ENCODE results near the gene CCDC110.
"Not testable (repeated sequence)": the region's sequence is repeated elsewhere in the genome, so short reads cannot be mapped to it uniquely, and the experiment has no call there.

The CCDC110 gene

DNA sequence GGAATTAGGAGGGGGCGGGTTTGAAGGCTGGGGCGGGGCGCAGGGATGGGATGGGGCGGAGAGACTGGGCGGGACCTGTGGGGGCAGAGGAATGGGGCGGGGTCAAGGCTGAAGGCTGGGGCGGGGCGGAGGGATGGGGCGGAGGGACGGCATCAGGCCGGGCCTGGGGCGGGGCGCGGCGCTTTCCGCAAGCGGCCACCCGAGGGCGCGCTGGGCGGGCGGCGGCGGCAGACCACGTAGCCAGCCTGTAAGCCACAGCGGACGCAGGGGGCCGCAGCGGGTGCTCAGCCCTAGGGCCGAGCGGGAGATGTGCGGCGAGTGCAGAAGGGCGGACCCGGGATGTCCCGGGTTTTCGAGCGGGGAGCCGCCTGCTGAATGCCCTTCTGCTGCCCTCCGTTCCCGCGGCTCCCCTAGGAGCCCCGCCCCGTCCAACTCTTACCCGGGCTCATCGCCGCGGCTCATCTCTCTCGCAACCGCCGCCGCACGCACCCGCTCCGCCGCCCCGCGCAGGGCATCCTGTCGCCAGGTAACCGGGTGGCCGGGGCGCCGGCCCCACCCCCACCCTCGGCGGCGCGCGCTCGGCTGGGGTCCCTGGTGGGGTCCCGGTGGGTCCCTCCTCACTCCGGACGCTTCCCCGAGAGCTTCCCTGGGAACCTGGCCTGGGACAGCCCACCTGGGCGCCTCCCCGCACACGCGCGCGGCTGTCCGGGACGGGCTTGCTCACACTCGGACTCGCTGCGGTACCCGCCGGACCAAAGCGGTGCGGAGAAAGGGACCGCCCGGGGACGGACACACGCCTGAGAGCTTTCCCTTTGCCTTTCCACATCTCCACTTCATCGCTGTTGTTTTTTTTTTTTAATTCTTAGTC lies at the start of gene CCDC110:
Gene CCDC110 (minus strand): TSS at position 499 of the 868 bp plus-strand sequence. CDS start 50 bp downstream, at position 449.
- peak; percentile 99 for DNase-seq (ENCODE audit: low spot score)

DNA sequence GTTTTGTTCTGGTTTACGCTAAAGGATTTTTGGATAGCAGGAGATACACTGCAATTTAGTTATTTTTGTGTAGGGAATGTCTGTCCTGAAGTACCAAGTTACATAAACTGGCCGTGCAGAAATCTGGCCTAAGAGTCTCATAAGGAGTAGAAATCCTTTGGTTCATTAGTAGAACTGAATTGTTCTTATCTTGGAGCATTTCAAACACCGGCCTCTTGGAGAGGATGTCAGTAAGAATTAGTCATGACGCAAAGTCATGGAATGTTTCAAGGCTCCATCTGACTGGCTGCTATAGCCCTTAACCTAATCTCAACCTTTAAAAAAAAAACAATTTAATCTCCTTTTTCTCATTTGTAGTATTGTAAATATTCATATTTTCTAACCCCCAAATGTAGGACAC lies 48.6 kb upstream of the CCDC110 start:
- DNase-seq (ENCODE audit: low spot score), result no peak

DNA sequence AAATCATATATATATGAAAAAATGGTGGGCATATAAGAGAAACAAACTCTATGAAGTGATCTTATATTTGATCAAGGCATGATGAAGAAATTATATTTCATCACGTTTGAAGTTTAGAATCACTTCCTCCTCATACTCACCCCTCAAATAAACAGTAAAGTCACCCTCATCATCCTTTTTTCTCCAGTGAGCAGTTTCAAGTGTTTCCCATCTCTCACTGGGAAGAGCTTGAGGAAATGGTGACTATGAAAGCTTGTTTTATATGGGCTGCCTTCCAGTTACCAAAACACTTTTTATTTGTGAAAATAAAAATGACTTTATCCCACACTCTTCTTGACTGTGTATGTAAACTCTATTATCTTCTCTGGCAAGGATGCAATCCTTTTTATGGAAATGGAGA lies 47.0 kb upstream of the CCDC110 start:
- DNase-seq (ENCODE audit: low spot score), result no peak

DNA sequence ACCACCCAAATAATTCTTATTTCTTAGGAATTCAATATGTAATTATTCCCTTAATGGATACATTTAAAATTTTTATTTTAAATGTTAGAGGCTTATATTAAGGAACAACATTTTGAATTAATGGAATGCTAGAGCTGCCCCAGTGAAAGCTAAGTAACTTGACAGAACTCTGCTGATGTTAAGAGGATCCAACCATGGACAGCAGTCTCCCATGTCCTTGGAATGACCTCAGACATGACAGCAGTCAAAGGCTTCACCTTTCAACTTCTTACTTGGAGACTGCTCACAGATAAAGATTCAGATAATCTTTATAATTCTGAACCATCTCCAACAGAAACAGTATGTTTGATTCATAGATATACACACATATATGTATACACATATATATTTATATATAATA lies 46.5 kb upstream of the CCDC110 start:
- DNase-seq (ENCODE audit: low spot score), result no peak

DNA sequence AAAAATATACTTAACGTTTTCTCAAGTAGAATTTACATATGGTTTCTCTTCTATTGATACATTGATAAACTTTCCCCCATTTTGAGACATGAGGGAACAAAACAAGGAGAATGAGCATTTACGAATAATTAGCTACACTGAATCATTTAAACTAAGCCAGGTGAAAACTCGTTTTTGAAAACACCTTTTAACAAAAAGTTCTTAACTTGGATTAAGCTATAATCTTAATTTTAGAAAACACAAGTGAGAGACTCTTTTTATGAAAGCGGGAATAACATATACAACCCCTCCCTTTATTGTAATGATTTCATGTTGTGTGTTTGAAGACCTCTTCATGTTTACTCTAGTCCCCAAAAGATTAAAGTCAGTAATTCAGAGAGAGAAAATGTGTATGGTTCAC lies 43.7 kb upstream of the CCDC110 start:
- DNase-seq (ENCODE audit: low spot score), result no peak

DNA sequence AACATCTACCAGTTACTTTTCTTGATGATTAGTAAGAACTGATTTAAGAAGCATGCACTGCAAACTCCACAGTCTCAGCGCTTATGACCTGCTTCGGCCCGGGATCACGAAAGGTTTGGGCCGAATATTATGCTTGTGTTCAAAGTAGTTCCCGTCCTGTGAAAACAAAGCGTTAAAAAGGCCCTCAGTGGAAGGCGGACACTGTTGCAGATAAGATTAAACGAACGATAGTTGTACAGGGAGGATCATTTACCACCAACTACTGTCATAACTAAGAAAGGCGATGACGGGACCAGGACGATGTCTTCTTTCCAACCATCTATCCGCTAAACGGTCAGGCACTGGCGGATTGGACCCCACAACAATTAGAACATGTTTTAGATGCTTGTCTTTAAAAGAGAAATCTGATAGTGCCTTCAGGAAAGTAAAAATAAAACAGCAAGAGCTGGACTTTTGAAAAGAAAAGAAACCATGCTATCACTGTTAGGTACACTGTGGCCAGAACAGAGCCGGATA lies 42.7 kb upstream of the CCDC110 start:
- DNase-seq (ENCODE audit: low spot score), result no peak

DNA sequence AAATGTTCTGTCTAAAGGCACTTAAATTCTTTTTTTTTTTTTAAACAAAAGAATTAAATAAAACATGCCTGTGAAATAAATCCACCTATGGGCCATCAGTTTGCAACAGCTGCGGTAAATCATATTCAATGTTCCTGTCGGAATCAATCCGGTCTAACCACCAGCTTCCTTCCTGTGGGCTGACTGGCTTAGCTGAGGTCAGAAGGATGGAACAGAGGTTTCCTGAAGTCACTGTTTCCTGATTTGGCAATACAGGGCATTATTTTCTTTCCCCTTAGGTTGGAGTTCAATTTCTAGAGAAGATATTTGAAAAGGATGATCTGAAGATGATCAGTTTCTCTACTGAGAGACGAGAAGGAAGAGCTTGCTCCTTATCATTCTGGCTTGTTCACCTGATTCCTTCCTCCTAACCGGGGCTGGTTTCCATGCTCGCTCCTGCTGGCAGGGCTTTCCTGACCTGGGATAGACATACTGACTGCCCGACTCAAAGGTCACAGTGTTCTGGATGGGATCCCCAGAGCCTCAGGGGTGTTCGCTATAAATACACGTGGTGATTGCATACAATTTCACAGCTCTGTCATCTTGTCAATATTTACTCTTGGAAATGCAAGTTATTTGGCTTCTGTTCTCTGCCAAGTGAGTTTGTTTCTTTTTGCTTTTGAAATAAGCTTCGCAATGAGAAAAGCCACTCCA lies 42.1 kb upstream of the CCDC110 start:
- DNase-seq (ENCODE audit: low spot score), result no peak

DNA sequence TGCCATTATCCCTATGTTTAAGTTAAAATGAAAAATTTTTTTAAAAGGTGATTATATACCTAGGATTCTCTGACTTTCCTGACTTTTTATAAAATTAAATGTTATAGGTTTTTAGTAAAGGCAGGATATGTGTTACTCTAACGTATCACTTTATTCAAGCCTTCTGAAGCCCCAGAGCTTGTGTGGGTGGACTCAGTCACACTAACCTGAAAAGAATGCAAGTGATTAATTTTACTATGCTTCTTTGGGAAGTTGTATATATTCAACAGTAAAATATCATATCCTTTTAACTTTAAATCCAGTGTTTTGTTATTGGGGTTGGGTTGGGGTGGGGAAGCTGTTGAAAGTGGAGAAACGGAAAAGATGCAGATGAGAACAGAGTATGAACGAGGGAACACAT lies 41.0 kb upstream of the CCDC110 start:
- DNase-seq (ENCODE audit: low spot score), result no peak

DNA sequence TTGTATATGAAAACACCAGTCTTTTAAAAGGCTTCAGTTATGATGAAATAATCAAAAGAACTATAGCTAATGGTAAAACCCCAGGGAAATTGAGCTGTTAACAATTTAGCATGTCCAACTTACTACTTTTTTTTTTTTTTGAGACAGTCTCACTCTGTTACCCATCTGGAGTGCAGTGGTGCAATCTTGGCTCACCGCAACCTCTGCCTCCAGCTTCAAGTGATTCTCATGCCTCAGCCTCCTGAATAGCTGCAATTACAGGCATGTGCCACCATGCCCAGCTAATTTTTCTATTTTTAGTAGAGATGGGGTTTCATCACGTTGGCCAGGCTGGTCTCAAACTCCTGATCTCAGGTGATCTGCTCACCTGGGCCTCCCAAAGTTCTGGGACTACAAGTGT lies 39.7 kb upstream of the CCDC110 start:
- not testable (repeated sequence) for DNase-seq (ENCODE audit: low spot score)

DNA sequence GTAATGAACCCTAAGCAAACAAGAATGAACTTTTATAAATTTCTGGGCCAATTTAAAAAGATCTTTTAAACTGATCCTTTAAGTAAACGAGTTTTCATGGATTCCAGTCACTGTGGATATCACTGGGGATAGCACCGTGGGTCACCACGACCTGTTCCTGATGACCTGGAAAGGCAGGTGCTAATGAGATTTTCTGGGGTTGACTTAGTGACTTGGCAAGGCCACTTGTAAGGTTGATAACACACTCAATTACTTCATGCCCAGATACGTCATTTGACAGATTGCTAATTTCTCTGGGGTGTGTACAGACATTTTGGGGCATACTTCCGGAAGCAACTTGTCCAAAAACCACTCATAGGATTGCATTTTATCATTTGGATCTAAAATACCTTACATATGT lies 39.3 kb upstream of the CCDC110 start:
- DNase-seq (ENCODE audit: low spot score), result no peak

DNA sequence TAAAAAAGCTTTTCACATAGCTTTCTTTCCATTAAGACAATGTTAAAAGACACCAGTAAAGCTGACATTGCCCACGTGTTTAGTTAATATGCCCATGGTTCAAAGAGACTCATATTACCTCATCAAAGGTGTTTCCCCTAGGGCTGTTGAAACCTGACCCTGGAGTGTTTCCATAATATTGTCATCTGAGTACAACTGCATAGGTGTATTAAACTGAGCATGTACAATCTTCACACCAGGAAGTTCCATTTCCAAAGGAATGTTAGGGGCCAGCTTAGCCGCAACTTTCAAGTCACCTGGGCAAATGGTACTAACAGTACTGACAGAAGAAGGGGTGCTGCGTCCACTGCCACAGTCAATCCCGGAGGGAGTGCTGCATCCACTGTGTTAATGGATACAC lies 36.6 kb upstream of the CCDC110 start:
- no peak for DNase-seq (ENCODE audit: low spot score)

DNA sequence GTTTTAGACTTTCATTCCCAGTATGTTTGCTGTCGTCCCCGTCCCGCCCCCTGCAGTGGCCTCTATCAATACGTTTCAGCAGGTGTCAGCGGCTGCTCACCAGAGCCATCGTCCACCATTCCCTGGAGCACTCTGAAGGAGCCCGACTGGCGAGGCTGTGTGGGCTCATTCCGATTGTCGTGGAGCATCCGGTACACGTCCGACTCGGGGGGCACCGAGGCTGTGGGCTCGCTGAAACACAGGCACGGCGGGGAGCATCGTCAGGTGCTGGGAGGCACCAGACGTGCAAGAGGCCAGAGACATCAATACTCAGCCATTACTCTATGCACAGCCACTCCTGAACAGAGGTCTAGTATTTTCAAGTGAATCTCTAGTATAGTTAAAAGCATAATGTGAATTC lies 34.9 kb upstream of the CCDC110 start:
- no peak for DNase-seq (ENCODE audit: low spot score)

DNA sequence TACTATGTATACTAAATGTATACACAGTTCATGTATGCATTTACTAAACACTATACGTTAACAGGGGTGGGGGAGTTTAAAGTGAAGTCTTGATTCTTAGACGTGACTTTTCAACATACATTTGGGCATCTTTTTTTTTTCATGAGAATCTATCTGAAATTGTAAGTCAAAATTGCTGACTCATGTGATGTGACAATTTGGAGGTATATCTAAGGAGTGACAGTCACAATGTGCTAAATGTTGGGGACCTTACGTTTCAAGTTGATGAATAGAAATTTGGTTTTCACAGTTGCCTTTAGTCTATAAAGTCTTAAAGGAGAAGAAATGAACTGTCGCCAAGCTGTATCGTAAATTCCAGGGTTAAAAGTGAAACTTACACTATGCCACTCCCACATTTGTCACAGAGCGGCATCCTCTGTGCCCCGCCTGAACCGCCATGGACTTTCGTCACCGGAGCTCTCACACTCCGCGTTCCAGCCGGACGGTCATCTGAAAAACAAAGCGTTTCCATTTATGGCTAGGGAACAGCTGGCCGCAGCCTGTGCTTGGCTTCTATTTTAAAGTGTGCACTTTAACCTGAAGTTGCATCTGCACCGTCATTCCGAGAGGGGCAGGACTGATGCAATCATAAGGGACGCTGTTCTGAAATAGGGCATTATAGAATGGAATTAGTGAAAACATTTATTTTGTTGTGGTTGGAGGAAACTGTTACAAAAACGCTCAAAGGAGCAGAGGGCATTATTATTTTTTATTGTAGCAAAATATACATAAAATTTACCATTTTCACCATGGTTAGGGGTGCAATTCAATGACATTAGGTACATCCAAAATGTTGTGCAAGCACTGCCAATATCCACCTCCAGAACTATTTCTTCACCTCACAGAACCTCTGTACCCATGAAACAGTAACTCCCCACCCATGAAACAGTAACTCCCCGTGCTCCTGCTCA lies 32.8 kb upstream of the CCDC110 start:
- no peak for DNase-seq (ENCODE audit: low spot score)

DNA sequence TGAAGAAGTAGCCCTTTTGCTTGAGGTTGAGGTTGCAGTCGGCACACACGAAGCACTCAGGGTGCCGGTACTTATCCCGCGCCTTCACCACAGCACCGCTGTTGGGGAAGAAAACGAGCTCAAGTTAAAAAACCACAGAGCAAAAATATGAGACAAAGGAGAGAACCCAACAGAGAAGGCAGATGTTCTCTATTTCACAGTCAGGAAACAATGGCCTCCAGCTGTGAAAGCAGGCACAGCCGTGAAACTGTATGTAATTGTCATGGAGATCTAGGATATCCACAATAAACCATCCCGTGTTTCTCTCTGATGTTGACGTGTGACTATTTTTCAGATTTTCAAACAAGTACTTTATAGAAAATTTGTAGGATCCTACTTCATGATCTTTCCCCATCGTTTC lies 30.9 kb upstream of the CCDC110 start:
- no peak for DNase-seq (ENCODE audit: low spot score)

DNA sequence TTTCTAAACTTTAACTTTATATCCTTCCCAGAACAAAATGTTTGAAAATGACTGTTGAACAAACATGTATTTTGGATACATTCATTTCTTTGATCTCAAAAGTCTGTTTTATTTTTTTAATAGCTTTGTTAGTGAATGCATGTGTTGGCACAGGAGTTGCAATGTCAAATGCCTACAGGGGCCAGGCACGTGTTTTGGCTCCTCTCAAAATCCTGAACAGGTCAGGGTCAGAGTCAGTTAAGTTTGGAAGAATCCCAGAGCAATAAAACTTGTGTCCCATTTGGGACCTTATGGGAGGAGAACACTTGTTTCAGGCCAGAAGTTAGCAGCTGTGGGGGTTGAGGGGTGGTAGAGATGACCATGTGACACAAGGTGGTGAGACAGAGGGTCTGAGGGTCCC lies 29.0 kb upstream of the CCDC110 start:
- no peak for DNase-seq (ENCODE audit: low spot score)

DNA sequence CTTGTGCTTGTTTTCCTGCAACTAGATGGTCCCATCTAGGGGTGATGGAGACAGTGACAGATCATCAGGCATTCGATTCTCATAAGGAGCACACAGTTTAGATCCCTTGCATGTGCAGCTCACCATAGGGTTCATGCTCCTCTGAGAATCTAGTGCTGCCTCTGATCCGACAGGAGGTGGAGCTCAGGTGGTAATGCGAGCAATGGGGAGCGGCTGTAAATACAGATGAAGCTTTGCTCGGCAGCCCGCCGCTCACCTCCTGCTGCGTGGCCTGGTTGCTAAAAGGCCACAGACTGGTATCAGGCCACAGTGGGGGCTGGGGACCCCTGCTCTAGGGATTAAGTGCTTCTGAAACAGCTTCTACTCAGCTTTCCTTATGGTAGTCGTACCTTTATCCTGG lies 28.5 kb upstream of the CCDC110 start:
- no peak for DNase-seq (ENCODE audit: low spot score)

DNA sequence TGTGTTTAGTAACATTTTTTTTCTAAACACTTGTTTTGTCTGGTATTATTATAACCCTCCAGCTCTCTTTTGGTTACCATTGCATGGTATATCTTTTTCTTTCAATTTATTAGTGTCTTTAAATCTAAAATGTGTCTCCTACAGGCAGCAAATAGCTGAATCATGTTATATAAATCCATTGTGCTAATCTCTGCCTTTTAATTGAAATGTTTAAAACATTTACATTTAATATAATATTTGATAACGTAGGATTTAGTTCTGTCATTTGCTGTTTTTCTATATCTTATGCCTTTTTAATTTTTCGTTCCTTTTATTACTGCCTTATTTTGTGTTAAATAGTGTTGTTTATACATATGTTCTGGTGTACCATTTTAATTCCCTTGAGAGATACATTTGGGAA lies 17.1 kb upstream of the CCDC110 start:
- no peak for DNase-seq (ENCODE audit: low spot score)

DNA sequence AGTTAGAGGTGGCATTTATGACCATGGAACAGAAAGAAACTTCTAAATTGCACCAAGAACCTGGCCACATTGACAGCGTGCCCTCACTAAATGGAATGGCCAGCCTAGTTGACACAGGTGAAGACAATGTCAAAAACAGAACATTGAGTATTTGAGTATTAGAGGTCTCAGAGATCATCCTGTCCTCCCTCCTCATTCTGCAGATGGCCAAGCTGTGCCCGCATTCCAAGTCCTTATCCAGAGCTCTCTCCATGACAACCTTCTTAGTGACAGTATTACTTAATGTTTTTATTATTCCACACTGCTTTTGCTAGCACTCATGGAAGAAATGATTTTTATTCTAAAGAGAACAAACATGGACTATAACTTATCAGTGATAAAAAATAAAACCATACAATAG lies 9.9 kb upstream of the CCDC110 start:
- no peak for DNase-seq (ENCODE audit: low spot score)

DNA sequence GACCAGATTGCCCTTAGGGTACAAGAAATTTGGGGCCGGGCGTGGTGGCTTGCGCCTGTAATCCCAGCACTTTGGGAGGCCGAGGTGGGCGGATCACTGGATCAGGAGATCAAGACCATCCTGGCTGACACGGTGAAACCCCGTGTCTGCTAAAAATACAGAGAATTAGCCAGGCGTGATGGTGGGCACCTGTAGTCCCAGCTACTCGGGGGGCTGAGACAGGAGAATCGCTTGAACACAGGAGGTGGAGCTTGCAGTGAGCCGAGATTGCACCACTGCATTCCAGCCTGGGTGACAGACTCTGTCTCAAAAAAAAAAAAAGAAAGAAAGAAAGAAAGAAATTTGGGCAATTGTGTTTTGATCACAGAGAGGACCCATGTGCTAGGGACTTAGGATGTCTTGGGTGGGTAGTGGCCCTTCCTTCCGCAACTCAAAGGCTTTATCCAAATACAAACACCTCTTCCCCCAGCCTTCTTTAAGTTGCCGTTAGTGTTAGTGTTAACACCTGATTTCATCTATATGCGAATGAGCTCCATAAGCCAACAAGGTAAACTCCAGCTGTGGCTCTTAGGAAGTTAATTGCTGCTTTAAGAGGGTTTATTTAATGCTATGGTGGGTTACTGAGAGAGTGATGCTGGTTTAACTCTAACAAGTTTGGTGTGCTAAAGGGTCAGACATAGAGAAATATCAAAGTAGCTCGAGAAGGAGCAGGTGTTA lies 8.6 kb upstream of the CCDC110 start:
- no peak for DNase-seq (ENCODE audit: low spot score)

DNA sequence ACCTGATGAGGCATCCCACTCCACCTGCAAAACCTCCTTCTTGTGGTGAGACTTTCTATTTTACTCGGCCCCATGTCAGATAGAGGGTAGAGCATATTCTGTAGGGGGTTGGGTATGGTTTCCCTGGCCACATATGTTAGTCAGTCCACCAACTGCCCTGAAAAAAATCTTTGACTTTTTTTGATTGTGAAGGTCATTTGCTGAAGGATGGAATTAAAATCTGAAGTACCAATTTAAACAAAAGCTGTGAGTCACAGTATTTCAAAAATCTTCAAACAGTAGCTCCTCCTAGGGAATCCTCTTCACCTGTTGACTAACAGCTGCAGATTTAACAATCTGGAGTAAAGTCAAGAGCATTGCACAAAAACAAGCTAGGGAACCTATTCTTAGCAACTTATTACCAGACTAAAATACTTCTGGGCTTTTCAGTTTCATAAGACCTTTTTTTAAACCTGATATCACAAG lies 8.0 kb upstream of the CCDC110 start:
- DNase-seq (ENCODE audit: low spot score), result no peak

DNA sequence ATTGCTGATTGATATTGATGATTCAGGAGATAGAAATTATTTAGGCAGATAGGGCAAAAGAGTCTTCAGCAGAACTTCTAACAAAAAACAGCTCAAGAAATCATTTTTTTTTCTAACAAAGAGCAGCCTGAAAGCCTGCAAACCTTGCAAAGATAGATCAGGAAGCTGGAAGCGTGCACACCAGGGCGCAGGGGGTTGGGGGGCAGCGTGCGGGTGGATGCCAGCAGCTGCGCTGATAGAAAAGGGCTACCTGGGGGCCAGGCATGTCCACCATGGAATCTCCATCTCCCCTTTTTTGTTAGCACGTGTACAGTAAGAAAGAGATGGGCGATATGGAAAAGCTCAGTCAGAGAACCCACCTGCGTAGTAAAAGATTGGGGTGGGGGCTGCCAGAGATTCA lies 1.7 kb upstream of the CCDC110 start:
- no peak for DNase-seq (ENCODE audit: low spot score)

All from germinal center (tissue), 1 donor.